ENCODE data around the gene NUDCD2.
"Not testable (repeated sequence)": the region's sequence is repeated elsewhere in the genome, so short reads cannot be mapped to it uniquely, and the experiment has no call there.

The NUDCD2 gene

DNA sequence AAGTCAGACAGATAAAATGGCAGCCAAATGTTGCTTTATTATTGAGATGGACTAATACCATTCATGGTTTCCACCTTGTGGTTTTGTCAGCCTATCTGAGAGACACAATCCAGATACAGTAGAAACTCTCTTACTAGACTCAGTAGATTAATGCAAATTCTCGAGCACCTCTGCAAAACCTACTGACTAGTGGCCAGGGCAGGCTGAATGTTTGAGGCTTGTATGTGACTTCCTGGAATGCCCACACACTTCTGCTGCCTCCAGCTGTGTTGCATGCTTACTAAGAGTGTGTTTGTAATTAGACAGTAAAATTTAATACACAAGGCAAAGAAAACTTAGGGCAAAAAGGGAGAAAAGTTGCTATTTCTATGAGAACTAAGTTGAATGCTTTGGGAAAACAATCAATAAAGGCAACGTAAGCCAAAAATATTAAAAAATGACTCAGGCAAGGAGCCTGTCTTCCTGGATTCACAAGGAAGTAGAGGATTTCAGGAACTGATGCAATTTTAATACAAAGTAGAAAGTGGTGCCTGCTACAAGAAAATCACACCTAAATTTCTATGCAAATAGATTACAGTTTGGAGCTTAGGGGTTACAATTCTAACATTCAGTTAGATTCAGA is 52.8 kb downstream of the NUDCD2 start:
- no peaks in the 10 kb centered on the region for H3K9me3 Mint-ChIP-seq
- ATAC-seq (replicated peaks; ENCODE audit: extremely low read depth, poor library complexity, severe bottlenecking), result no peak
- no peaks in the 10 kb centered on the region for H3K4me1 Mint-ChIP-seq
- H3K27ac Mint-ChIP-seq (ENCODE audit: low read depth), result no peak overlapping the region
- peaks cover 8% of the 10 kb centered on the region for H3K27me3 Mint-ChIP-seq
- no peak overlapping the region for H3K4me3 Mint-ChIP-seq
- H3K36me3 Mint-ChIP-seq (ENCODE audit: insufficient read depth), result no peaks in the 10 kb centered on the region
- DNase-seq (ENCODE audit: low spot score in 2 of 2), result no peak

DNA sequence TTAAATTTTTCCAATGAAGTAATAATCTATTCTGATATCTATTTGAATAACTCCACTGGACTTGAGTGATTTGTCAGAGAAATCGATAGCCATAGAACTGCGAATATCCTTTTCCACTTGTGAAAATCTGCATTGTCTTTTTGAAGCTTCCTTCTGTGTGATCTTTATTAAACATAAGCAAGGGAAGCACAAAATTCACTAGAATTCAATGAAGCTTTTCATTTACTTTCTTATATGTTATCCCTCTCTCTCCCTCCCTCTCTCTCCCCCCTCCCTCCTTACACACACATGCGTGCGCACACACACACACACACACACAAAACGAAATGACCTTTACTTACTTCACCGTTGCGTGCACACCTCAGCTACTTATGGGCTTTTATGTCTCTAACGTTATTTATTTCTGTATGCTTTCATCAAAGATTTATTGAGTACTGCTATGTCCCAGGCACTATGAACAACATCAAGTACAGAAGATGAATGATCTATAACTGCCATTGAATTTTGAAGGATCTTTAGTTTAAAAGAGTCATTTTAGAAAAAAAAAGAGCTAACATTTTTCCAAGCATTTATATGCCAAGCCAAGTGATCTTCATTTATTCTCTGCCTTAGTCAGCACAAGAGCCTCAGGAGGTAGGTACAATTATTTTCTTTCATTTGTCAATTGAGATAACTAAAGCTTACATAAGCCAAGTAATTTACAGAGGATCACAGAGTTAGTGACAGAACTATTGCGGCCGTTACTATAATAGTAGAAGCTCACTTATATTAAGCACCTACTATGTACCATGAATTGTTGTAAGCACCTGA is 55.3 kb downstream of the NUDCD2 start:
- no peak for ATAC-seq (replicated peaks; ENCODE audit: extremely low read depth, poor library complexity, severe bottlenecking)
- H3K27me3 Mint-ChIP-seq, result peaks cover 24% of the 10 kb centered on the region
- no peak for DNase-seq (ENCODE audit: low spot score in 2 of 2)
- no peaks in the 10 kb centered on the region for H3K4me1 Mint-ChIP-seq
- no peaks in the 10 kb centered on the region for H3K36me3 Mint-ChIP-seq (ENCODE audit: insufficient read depth)
- H3K4me3 Mint-ChIP-seq, result no peak overlapping the region
- no peak overlapping the region for H3K27ac Mint-ChIP-seq (ENCODE audit: low read depth)
- H3K9me3 Mint-ChIP-seq, result no peaks in the 10 kb centered on the region

DNA sequence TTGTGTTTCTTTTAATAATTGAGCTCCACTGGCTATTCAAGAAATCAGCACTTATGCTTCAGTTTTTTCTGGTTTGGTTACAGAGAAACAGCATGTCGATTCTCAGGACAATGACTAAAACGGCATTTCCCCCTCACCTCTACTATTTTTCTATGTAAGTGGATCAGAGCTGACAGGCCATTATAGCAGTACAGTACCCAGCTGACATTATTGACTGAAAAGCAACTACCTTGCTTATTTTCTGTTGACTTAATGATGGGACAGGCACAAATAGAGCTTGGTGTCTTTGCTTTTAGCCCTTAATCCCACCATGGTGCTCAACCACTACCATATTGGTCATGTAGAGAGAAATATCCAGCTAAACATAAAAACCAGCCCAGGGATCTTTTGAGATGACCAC is 57.9 kb downstream of the NUDCD2 start:
- Mint-ChIP-seq H3K4me3 (no peak overlapping the region), H3K9me3 (no peaks in the 10 kb centered on the region), H3K27me3 (peaks cover 47% of the 10 kb centered on the region), H3K4me1 (no peaks in the 10 kb centered on the region), H3K36me3 (ENCODE audit: insufficient read depth) (no peaks in the 10 kb centered on the region), H3K27ac (ENCODE audit: low read depth) (no peak overlapping the region)
- no peak for ATAC-seq (replicated peaks; ENCODE audit: extremely low read depth, poor library complexity, severe bottlenecking)
- no peak for DNase-seq (ENCODE audit: low spot score in 2 of 2)

DNA sequence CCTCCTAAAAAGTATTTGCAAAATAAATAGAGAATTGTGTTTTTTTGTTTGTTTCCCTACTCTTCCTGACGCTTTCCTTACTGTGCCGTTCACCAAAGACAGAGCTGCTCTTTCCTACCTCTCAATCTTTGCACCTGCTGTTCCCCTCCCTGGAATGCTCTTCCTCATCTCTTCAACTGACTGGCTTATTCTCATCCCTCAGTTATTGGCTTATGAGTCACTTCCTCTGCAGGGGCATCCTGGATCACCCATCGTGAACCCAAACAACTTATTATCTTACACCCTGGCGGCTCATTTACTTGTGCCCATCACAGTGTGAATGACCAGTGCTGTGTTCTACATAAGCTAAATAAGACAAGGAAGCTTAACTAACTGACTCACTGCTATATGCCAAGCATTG is 58.6 kb downstream of the NUDCD2 start:
- ATAC-seq (replicated peaks; ENCODE audit: extremely low read depth, poor library complexity, severe bottlenecking), result no peak
- H3K27me3 Mint-ChIP-seq, result peaks cover 55% of the 10 kb centered on the region

DNA sequence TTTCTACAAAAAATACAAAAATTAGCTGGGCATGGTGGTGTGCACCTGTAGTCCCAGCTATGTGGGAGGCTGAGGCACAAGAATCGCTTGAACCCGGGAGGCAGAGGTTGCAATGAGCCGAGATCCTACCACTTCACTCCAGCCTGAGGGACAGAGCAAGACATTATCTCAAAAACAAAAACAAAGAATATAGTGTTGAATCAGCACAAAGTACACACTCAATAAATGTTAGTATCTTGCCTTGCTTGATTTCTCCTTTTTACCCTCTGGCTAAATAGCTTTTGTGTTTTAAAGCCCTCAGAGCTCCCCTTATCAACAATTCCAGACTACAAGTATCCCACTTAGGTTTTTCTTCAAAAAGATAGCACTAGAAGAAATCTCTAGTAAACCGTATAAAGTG is 60.0 kb downstream of the NUDCD2 start:
- Mint-ChIP-seq H3K4me3 (no peak overlapping the region), H3K9me3 (no peaks in the 10 kb centered on the region), H3K27ac (ENCODE audit: low read depth) (no peak overlapping the region), H3K27me3 (peaks cover 68% of the 10 kb centered on the region), H3K4me1 (no peaks in the 10 kb centered on the region), H3K36me3 (ENCODE audit: insufficient read depth) (no peaks in the 10 kb centered on the region)
- DNase-seq (ENCODE audit: low spot score in 2 of 2) (no peak), ATAC-seq (replicated peaks; ENCODE audit: extremely low read depth, poor library complexity, severe bottlenecking) (no peak)

More for the DNA sequence above, 58.6 kb downstream of the NUDCD2 start:
- H3K27ac Mint-ChIP-seq (ENCODE audit: low read depth), result no peak overlapping the region
- H3K4me1 Mint-ChIP-seq, result no peaks in the 10 kb centered on the region
- DNase-seq (ENCODE audit: low spot score in 2 of 2), result no peak
- H3K4me3 Mint-ChIP-seq, result no peak overlapping the region
- H3K36me3 Mint-ChIP-seq (ENCODE audit: insufficient read depth), result no peaks in the 10 kb centered on the region
- H3K9me3 Mint-ChIP-seq, result no peaks in the 10 kb centered on the region

DNA sequence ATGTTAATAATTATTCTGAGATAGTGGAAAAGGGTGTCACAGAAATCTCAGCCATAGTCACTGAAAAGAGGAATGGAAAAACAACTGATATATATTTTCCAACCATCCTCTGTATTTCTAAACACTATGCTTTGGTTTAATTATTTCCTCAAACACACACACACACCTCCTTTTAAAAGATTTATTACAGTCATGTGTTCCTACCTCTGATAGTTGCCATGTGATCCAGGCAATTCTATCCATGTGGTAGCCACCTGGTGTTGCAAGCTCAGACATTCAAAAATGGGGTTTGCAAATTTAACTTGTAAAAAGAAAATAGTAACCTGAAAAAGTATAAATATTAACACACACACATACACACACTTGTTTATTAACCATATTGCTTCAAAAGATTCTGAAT is 62.5 kb downstream of the NUDCD2 start:
- Mint-ChIP-seq H3K27me3 (peaks cover 82% of the 10 kb centered on the region), H3K4me1 (no peaks in the 10 kb centered on the region), H3K4me3 (no peak overlapping the region), H3K9me3 (no peaks in the 10 kb centered on the region), H3K36me3 (ENCODE audit: insufficient read depth) (no peaks in the 10 kb centered on the region), H3K27ac (ENCODE audit: low read depth) (no peak overlapping the region)
- ATAC-seq (replicated peaks; ENCODE audit: extremely low read depth, poor library complexity, severe bottlenecking) (no peak), DNase-seq (ENCODE audit: low spot score in 2 of 2) (no peak)

DNA sequence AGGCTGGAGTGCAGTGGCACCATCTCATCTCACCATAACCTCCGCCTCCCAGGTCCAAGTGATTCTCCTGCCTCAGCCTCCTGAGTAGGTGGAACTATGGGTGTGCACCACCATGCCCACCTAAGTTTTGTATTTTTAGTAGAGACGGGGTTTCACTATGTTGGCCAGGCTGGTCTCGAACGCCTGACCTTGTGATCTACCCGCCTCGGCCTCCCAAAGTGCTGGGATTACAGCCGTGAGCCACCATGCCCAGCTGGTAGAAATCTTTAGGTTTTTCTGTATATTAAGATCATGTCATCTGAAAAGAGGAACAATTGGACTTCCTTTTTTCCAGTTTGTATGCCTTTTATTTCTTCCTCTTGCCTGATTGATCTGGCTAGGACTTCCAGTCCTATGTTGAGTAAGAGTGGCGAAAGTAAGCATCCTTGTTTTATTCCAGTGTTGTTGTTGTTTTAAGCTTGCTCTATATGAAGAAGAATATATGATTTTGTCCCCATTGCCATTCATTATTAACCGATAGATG is 63.0 kb downstream of the NUDCD2 start:
- H3K4me3 Mint-ChIP-seq; H3K36me3 Mint-ChIP-seq (ENCODE audit: insufficient read depth); DNase-seq (ENCODE audit: low spot score in 2 of 2); ATAC-seq (replicated peaks; ENCODE audit: extremely low read depth, poor library complexity, severe bottlenecking); H3K27ac Mint-ChIP-seq (ENCODE audit: low read depth); H3K9me3 Mint-ChIP-seq; H3K4me1 Mint-ChIP-seq: not testable (repeated sequence)
- peaks cover 87% of the 10 kb centered on the region for H3K27me3 Mint-ChIP-seq

Measured in central memory CD8-positive, alpha-beta T cell (primary cell).